GM10266 (cell line): ENCODE data around the gene ILRUN.
A peak's percentile ranks its signal among the peaks of the same experiment; 100 is the strongest.
"Not testable (repeated sequence)": the region's sequence is repeated elsewhere in the genome, so short reads cannot be mapped to it uniquely, and the experiment has no call there.

ENCODE experiments used
- DNase-seq: peaks from one replicate; pipeline ENCODE4 v3.0.0; 2012; ENCODE audit errors: extremely low spot score
- CTCF ChIP-seq: IDR thresholded peaks from 2 replicates; pipeline ENCODE4 v1.5.1; 2012; ENCODE audit warnings: mild to moderate bottlenecking, low read depth; ENCODE audit not compliant: control insufficient read depth, insufficient read depth; ENCODE audit errors: missing control alignments

The ILRUN gene

GRCh38 chr6:34661357-34661756, 35.2 kb downstream of the ILRUN start:
- DNase-seq: no peak
- TF ChIP-seq CTCF: no peak

GRCh38 chr6:34658605-34659265, 37.8 kb downstream of the ILRUN start:
- no peak for DNase-seq
- no peak for TF ChIP-seq CTCF

- DNase-seq: not testable (repeated sequence)
These were observed 38.5 kb downstream of the ILRUN start for GRCh38 chr6:34657979-34658480.

DNA sequence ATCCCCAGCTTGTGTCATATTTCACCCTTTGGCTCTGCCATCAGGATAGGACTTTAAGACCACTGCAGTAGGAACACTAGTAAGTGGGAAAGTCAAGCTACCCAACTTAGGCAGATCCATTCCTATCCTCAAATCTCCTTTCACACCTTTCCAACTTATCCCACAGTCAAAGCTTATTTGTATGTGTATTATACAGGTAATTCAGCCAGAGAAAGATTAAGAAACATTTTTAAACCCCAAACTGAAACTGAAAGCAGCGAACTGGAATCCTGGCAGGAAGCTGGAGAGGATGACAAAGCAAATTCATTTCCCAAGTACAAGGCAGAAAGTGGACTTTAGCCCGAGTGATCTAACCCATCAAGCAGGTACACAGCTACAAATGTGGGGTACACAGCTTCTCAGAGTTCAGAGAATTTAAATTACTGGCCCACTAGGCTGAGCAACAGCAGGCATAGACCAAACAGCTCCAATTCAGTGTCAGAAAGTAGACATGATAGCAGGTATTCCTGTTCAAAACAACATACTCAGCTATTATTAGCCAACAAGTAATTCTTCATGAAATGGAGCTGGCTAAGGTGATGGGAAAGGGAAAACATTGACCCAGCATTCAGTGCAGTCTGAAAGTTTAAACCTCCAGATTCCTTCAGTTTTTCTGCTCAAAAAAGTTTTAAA, 39.1 kb downstream of the ILRUN start:
- DNase-seq: no peak
- TF ChIP-seq CTCF: no peak

DNA sequence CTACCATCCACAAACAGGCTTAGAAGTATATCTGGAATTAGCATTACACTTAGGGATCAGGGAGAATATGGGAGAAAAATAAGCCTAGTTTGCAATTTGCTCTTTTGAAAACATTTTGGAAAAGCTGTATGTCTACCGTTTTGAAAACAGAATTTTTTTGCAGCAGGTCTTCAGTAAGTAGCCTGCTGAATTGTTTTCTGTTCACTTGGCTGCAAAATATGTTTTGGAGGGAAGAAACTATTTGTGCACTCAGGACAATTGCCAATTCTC, 39.6 kb downstream of the ILRUN start:
- no peak for DNase-seq
- TF ChIP-seq CTCF: no peak

GRCh38 chr6:34656378-34657036, 40.1 kb downstream of the ILRUN start:
- peak; percentile 67 for DNase-seq
- no peak for TF ChIP-seq CTCF

DNA sequence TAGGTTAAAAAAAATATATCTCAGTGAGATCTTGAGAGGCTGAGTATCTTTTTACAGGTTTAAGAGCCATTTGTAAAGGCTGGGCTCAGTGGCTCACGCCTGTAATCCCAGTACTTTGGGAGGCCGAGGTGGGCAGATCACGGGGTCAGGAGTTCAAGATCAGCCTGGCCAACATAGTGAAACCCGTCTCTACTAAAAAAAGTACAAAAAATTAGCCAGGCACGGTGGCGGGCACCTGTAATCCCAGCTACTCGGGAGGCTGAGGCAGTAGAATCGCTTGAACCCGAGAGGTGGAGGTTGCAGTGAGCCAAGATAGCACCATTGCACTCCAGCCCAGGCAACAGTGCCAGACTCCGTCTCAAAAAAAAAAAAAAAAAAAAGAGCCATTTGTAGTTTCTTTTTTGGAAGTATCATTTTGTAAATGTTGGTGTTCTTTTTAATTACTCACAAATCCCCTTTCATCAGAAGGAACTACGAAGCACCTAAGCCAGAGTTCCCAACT, 40.6 kb downstream of the ILRUN start:
- DNase-seq: not testable (repeated sequence)

- DNase-seq: no peak
- TF ChIP-seq CTCF: no peak
These were observed 42.4 kb downstream of the ILRUN start for GRCh38 chr6:34654061-34654710.
